Erythroblast (primary cell): ENCODE data around the gene TBC1D16.

Source experiments
- GATA1 ChIP-seq: IDR thresholded peaks from 2 replicates; pipeline ENCODE4 v1.6.1; 2011; ENCODE audit warnings: low read depth, mild to moderate bottlenecking, control low read depth, low read length, moderate library complexity
- POLR2A ChIP-seq: IDR thresholded peaks from 2 replicates; pipeline ENCODE4 v1.6.1; 2011; ENCODE audit warnings: mild to moderate bottlenecking, low read length

DNA sequence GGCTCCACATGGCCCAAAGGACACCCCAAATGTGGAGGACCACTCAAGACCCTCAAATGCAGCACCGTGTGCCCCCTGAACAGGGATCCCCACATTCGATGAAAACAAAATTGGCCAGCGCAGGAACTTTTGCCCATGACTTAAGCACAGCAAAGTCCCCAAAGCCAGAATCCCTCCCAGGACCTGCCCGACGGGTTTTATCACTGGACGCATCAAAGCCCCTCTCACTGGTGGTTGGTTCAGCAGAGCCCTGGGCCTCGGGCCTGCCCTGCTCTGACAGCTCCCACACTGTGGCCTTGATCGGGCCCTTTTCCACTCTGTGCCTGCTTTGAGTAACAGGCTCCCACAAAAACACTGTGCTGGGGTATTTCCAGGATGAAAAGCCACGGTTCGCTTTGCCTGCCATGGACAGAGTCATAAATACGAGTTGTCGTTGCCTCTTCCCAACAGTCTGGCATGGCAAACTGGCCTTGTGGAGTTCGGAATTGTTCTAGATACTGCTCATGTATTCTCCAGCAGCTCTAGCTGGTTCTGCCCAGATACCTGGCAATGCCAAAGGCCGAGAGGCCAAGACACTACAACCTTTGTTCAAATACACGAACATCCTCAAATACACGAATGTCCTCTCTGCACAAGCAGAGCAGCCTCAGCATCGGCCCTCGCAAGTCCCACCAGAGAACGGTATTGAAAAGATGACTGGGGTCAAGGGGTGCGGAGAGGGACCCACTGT is 46.4 kb downstream of the TBC1D16 start:
- no peak for TF ChIP-seq POLR2A
- no peak for TF ChIP-seq GATA1
